Esophagus (tissue), 2 donors: ENCODE results near the gene MYT1. TPM values are rescaled to one million over a fixed set of nuclear protein-coding genes. Genes with fewer than 3 reads are reported as not detected.

Experiments used
- H3K27ac ChIP-seq, 2 donors: one replicate each; pipeline ENCODE4 v1.5.1; 2013; ENCODE audit warnings: low read depth in 2 of 2, mild to moderate bottlenecking in 2 of 2, inconsistent platforms in 1 of 2, low read length in 1 of 2, moderate library complexity in 1 of 2
- H3K27me3 ChIP-seq, 2 donors: one replicate each; pipeline ENCODE4 v1.6.1; 2013; ENCODE audit warnings: low read length in 2 of 2, control low read depth in 1 of 2, mild to moderate bottlenecking in 1 of 2; ENCODE audit not compliant: insufficient read depth in 2 of 2, control insufficient read depth in 1 of 2
- H3K36me3 ChIP-seq, 2 donors: one replicate each; pipeline ENCODE4 v1.6.1; 2013; ENCODE audit warnings: low read length in 1 of 2; ENCODE audit not compliant: control insufficient read depth in 2 of 2, insufficient read depth in 2 of 2
- H3K4me1 ChIP-seq, 2 donors: one replicate each; pipeline ENCODE4 v1.6.1; 2013; ENCODE audit warnings: low read length in 1 of 2; ENCODE audit not compliant: control insufficient read depth in 2 of 2, insufficient read depth in 2 of 2
- H3K4me3 ChIP-seq, 2 donors: one replicate each; pipeline ENCODE4 v1.5.1; 2013; ENCODE audit warnings: low read length in 2 of 2, mild to moderate bottlenecking in 2 of 2, low read depth in 1 of 2, moderate library complexity in 1 of 2
- H3K9me3 ChIP-seq, 2 donors: one replicate each; pipeline ENCODE4 v1.6.1; 2013; ENCODE audit warnings: mild to moderate bottlenecking in 2 of 2, low read depth in 1 of 2, low read length in 1 of 2, moderate library complexity in 1 of 2; ENCODE audit not compliant: control insufficient read depth in 2 of 2, insufficient read depth in 1 of 2
- WGBS, 2 donors: extraction: QIAGEN DNeasy Blood & Tissue Kit; methylation state at CpG; one replicate each; pipeline ENCODE4 v1.1.7; 2013; 5-methylcytosine and 5-hydroxymethylcytosine counted together
- polyA plus RNA-seq, 2 donors: library from polyadenylated mRNA; stranded (reverse); fragments of 200-250 nt; gene quantifications; one replicate each; pipeline ENCODE4 v1.2.3, GENCODE V29; 2013
- donor health status: healthy with polysubstance abuse.
- donor health status: Bipolar disorder and iron deficiency.

MYT1 gene
- polyA plus RNA-seq, 2 donors: not detected

DNA sequence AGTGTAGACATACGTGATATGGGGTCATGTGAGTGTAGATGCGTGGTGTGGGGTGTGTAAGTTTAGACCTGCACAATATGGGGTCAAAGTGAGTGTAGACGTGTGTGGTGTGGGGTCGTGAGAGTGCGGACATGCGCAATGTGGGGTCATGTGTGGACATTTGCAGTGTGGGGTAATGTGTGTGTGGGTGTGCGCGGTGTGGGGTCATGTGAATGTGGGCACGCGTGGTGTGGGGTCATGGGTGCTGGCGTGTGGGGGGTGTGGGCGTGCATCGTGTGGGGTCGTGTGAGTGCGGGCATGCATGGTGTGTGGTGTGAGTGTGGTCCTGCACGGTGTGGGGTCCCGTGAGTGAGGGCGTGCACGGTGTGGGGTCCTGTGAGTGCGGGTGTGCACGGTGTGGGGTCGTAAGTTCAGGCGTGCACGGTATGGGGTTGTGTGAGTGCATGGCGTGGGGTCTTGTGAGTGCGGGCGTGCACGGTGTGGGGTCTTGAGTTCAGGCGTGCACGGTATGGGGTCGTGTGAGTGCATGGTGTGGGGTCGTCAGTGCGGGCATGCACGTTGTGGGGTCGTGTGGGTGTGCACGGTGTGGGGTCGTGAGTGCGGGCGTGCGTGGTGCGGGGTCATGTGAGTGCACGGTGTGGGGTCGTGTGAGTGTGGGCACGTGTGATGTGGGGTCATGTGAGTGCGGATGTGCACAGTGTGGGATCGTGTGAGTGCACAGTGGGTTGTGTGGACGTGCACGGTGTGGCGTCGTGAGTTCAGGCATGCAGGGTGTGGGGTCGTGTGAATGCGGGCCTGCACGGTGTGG lies 105.6 kb downstream of the MYT1 start:
- H3K4me1 ChIP-seq: peaks cover 0 to 6% of the 10 kb centered on the region in 2 donors
- no peaks in the 10 kb centered on the region for H3K27me3 ChIP-seq
- 94 to 97% methylated on average over 53 of the region's 53 CpGs for WGBS, 2 donors
- H3K27ac ChIP-seq: no peak overlapping the region
- no peak overlapping the region for H3K4me3 ChIP-seq
- H3K9me3 ChIP-seq: no peaks in the 10 kb centered on the region
- H3K36me3 ChIP-seq: peaks cover 3 to 21% of the 10 kb centered on the region in 2 donors

DNA sequence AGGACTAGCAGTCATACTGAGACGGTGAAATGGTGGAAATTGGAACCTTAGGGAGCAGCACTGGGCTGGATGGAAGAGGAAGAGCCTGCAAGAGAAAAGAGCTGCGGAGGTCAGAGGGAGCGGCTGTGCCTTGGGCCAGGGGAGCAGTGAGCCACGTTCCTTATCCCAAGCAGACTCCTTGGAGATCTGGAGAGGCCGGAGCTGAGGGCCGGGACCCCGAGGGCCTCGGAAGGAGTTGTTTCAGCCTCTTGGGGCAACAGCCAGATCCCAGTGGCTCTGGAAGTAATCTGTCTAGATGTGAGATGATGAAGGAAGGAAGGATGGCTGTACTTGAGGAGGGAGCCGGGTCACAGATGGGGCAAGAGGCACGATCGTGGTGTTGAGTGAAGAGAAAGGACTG lies 107.4 kb downstream of the MYT1 start:
- peaks cover 0 to 19% of the 10 kb centered on the region in 2 donors for H3K36me3 ChIP-seq
- WGBS, 2 donors: 94 to 96% methylated on average over 11 of the region's 11 CpGs
- no peak overlapping the region for H3K27ac ChIP-seq
- H3K27me3 ChIP-seq: no peaks in the 10 kb centered on the region
- no peaks in the 10 kb centered on the region for H3K9me3 ChIP-seq
- H3K4me1 ChIP-seq: peaks cover 0 to 6% of the 10 kb centered on the region in 2 donors
- no peak overlapping the region for H3K4me3 ChIP-seq

DNA sequence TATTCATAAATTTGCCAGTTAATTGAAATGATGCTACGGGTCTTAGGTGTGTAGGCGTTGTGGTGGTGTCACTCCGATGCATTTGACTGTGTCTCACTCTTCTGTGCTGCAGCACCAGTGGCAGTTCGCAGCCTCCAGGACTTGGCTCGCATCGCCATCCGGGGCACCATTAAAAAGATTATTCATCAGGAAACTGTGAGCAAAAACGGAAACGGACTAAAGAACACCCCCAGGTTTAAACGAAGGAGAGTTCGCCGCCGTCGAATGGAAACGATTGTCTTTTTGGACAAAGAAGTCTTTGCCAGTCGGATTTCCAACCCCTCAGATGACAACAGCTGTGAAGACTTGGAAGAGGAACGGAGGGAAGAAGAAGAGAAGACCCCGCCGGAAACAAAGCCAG lies 108.9 kb downstream of the MYT1 start:
- H3K27me3 ChIP-seq: no peaks in the 10 kb centered on the region
- H3K36me3 ChIP-seq: peaks cover 0 to 16% of the 10 kb centered on the region in 2 donors
- no peak overlapping the region for H3K4me3 ChIP-seq
- 89 to 90% methylated on average over 19 of the region's 19 CpGs for WGBS, 2 donors
- no peaks in the 10 kb centered on the region for H3K9me3 ChIP-seq
- H3K4me1 ChIP-seq: peaks cover 0 to 6% of the 10 kb centered on the region in 2 donors
- H3K27ac ChIP-seq: no peak overlapping the region

DNA sequence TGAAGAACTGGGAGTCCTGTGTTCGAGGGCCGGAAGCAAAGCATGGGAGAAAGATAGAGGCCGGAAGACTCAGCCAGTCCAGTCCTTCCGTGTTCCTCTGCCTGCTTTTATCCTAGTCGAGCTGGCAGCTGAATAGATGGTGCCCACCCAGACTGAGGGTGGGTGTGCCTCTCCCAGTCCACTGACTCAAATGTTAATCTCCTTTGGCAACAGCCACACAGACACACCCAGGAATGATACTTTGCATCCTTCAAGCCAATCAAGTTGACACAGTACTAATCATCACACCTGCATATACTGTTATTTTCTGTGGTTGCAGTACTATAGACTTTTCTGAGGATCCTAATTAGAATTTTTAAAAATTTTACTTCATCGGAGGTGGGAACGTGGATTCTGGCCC lies 112.6 kb downstream of the MYT1 start:
- H3K36me3 ChIP-seq: peaks cover 0 to 5% of the 10 kb centered on the region in 2 donors
- H3K4me3 ChIP-seq: no peak overlapping the region
- H3K27ac ChIP-seq: no peak overlapping the region
- H3K9me3 ChIP-seq: no peaks in the 10 kb centered on the region
- H3K27me3 ChIP-seq: no peaks in the 10 kb centered on the region
- WGBS, 2 donors: 90 to 97% methylated on average over 7 of the region's 7 CpGs
- no peaks in the 10 kb centered on the region for H3K4me1 ChIP-seq

DNA sequence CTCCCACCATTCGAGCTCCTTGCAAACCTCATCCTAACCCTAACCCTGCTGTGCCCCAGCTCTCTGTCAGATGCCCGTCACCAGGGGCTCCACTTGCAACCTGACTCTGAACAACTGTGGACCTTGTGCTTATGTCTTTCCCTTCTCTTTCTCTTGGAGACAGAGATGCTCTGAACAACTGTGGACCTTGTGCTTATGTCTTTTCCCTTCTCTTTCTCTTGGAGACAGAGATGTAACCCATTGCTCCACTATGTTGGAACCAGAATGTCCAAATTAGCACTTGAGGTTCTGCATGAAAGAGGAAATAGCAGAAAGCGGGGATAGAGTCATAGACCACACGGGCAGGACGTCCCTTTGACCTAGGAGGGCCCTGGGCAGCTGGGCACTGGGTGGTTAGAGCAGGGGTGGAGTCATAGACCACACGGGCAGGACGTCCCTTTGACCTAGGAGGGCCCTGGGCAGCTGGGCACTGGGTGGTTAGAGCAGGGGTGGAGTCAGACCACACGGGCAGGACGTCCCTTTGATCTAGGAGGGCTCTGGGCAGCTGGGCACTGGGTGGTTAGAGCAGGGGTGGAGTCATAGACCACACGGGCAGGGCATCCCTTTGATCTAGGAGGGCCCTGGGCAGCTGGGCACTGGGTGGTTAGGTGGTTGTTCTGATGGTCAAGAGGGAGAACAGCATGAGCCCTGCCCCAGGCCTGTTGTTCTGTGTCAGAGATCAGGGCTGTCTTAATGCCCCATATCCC lies 113.5 kb downstream of the MYT1 start:
- 75 to 78% methylated on average over 9 to 10 of the region's 10 CpGs for WGBS, 2 donors

DNA sequence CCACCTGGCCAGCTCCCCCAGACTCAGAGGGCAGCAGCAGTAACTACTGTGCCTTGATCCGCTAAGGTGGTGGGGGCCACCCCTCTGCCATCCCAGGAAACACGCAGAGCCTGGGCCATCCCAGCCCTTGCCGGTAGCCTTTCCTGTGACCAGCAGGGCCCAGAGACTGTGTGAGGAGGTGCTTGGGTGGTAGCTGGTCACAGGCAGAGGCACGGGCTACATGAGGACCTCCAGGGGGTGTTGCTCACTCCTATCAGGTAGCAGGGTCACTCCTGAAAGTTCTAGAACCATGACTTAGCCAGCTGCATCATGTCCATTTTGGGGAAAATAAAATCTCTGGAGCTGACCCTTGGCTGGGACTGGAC lies 114.0 kb downstream of the MYT1 start:
- H3K36me3 ChIP-seq: peaks cover 0 to 1% of the 10 kb centered on the region in 2 donors
- H3K4me1 ChIP-seq: no peaks in the 10 kb centered on the region
- no peaks in the 10 kb centered on the region for H3K9me3 ChIP-seq
- H3K4me3 ChIP-seq: no peak overlapping the region
- 84 to 87% methylated on average over 4 of the region's 4 CpGs for WGBS, 2 donors
- no peak overlapping the region for H3K27ac ChIP-seq
- H3K27me3 ChIP-seq: no peaks in the 10 kb centered on the region

More for the DNA sequence above, 113.5 kb downstream of the MYT1 start:
- Histone ChIP-seq H3K27me3 (no peaks in the 10 kb centered on the region), H3K4me1 (no peaks in the 10 kb centered on the region), H3K27ac (no peak overlapping the region), H3K9me3 (no peaks in the 10 kb centered on the region), H3K4me3 (no peak overlapping the region), H3K36me3 (peaks cover 0 to 5% of the 10 kb centered on the region in 2 donors)

DNA sequence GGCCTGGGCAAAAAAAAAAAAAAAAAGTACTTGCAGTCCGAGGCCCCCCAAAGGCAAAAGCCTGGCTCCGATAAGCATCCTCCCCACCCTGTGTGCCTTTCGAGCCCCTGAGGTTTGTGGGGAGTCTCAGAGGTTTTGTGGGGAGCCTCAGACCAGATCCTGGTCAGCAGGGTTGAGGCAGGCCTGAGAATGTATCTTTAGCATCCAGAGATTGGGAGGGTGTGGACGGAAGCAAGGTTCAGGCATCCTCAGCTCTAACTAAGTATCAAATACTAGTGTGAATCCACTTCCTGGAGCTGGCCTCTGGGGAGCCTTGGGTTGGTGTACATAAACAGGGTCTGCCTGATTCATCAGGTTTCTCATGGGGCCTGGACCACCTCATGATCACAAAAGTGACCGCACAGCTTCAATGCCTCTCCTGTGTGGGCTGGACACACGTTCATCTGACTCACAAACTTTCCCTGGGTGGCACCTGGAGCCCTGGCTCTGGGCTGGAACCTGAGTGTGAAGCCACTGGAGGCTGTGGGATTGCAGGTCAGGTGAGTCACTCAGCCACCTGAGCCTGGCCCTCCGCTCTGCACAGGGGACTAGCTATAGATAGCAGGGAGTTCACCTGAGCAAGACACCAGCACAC lies 115.7 kb downstream of the MYT1 start:
- Histone ChIP-seq H3K36me3 (no peaks in the 10 kb centered on the region), H3K4me3 (no peak overlapping the region), H3K9me3 (no peaks in the 10 kb centered on the region), H3K27ac (no peak overlapping the region), H3K27me3 (no peaks in the 10 kb centered on the region), H3K4me1 (no peaks in the 10 kb centered on the region)
- 82 to 85% methylated on average over 7 of the region's 7 CpGs for WGBS, 2 donors

DNA sequence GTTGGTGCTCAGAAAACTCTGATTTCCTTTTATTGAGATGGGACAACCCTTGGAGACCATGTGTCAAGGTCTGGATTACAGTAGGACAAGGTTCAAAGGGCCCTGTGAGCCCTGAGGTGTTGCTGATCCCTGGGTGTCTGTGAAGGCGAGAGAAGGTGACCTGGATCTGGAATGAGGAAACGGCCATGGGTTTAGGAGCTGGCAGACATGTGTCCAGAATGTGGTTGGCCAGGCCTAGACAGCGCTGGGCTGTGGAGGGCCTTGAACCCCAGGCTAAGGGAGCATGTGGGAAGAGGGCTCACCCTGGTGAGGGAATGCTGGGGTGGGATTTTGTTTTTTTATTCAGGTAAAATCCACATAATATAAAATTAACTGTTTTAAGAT lies 116.2 kb downstream of the MYT1 start:
- H3K4me3 ChIP-seq: no peak overlapping the region
- 83 to 86% methylated on average over 3 of the region's 3 CpGs for WGBS, 2 donors
- H3K27me3 ChIP-seq: no peaks in the 10 kb centered on the region
- no peak overlapping the region for H3K27ac ChIP-seq
- no peaks in the 10 kb centered on the region for H3K4me1 ChIP-seq
- no peaks in the 10 kb centered on the region for H3K9me3 ChIP-seq
- no peaks in the 10 kb centered on the region for H3K36me3 ChIP-seq

DNA sequence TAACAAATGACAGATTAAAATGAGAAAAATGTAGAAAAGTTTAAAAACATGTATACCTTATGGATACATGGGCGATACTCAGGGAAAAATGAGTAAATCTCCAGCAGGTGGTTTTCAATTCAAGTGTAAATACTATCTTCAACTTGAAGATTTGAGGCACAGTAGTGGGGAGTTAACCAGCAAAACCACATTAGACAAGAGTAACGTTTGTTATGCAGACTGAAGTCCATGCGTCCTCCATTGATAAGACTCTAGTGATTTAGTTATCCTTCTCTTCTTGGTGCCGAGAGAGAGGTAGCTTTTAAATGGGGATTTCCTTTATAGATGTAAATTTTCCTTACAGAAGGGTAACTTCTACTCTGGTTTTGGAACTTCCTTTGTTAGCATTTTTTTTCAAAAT lies 119.4 kb downstream of the MYT1 start:
- H3K9me3 ChIP-seq: peaks cover 0 to 5% of the 10 kb centered on the region in 2 donors
- H3K27me3 ChIP-seq: no peaks in the 10 kb centered on the region
- no peaks in the 10 kb centered on the region for H3K36me3 ChIP-seq
- WGBS, 2 donors: 75 to 77% methylated on average over 4 of the region's 4 CpGs
- no peak overlapping the region for H3K4me3 ChIP-seq
- H3K4me1 ChIP-seq: no peaks in the 10 kb centered on the region
- no peak overlapping the region for H3K27ac ChIP-seq
